ENCODE data around the gene CDK6. TPM values are rescaled to one million over a fixed set of nuclear protein-coding genes. Genes with fewer than 3 reads are reported as not detected.

Gene CDK6
- total and polyA plus RNA-seq, 2 of the 8 experiments (the other 6 are each of a cell fraction or from before 2014, with no cell fraction given): 5.9 to 18.9 TPM

DNA sequence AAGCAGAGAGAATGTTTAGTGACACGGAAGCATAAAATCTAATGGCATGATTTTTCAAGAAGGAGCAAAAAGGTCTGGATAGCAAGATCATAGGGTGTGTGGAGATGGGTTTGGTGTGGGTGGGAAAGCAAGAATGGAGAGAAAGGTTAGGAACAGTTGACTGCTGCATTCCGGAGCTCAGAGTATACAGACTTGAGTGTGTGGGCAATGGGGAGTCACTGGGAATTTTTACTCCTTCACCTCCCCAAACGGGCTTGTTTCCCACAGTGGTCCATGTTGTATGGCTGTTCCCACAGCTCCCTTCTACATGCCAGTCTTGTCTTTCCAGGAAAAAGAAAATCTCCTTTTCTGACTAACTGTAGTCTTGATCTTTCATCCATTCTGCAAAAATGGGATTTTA is 122.1 kb downstream of the CDK6 start:
- H3K9me3 ChIP-seq (ENCODE audit: insufficient read depth in 2 of 2, low read depth in 1 of 2, low read length in 1 of 2): no peaks in the 10 kb centered on the region
- no peaks in the 10 kb centered on the region for H3K79me1 ChIP-seq (ENCODE audit: low read depth, low read length)
- H2BK20ac ChIP-seq (ENCODE audit: low read length): no peak overlapping the region
- no peak overlapping the region for H2AK5ac ChIP-seq (ENCODE audit: low read depth, low read length)
- no peak overlapping the region for H3K4ac ChIP-seq (replicated peaks; ENCODE audit: insufficient read length, low read depth, low read length)
- CTCF ChIA-PET (ENCODE audit: partially characterized antibody): interaction anchor here (0.7 to 1.8 kb wide), 3 partner anchors 13 to 118 kb away, joined by 3 to 4 read pairs (median 3); no protein-coding TSS in a partner anchor
- POLR2A ChIA-PET (ENCODE audit: partially characterized antibody): interaction anchor here (1.2 to 2.4 kb wide), 2 partner anchors 10 to 14 kb away, joined by 3 to 6 read pairs; no protein-coding TSS in a partner anchor
- no peaks in the 10 kb centered on the region for H3K36me3 ChIP-seq (ENCODE audit: control insufficient read depth in 2 of 4, insufficient read depth in 4 of 4, low read length in 3 of 4)
- H4K91ac ChIP-seq (replicated peaks; ENCODE audit: insufficient read length, low read length): no peak overlapping the region
- H3K23me2 ChIP-seq (ENCODE audit: low read depth, low read length): no peaks in the 10 kb centered on the region; the same call in 1 of the 2 replicates
- H4K20me1 ChIP-seq (replicated peaks in 1 of 2; ENCODE audit: control insufficient read depth in 1 of 2, insufficient read depth in 2 of 2, low read length in 2 of 2): no peaks in the 10 kb centered on the region
- no peaks in the 10 kb centered on the region for H3K4me1 ChIP-seq (replicated peaks in 1 of 4; ENCODE audit: control insufficient read depth in 3 of 4, insufficient read depth in 4 of 4, low read length in 3 of 4)
- H3K4me3 ChIP-seq (ENCODE audit: extremely low read depth in 1 of 4, insufficient read depth in 2 of 4, low read depth in 3 of 4, low read length in 4 of 4): no peak overlapping the region
- H2AFZ ChIP-seq (ENCODE audit: low read length): no peak overlapping the region
- H3K56ac ChIP-seq (replicated peaks; ENCODE audit: insufficient read length, low read depth, low read length): no peak overlapping the region
- H3K14ac ChIP-seq (ENCODE audit: insufficient read length): no peak overlapping the region
- WGBS, 2 experiments (ENCODE audit: extremely low coverage in 1 of 2, insufficient coverage in 1 of 2, insufficient read length in 1 of 2, insufficient replicate concordance in 2 of 2, low coverage in 1 of 2, low lambda C conversion rate in 2 of 2, missing lambda C conversion rate in 1 of 2): 90% methylated on average over 3 of the region's 3 CpGs; no CpG with 5 or more reads in 1 of the 2 experiments
- no peak overlapping the region for H3K4me2 ChIP-seq (ENCODE audit: insufficient read depth in 1 of 2, low read depth in 2 of 2, low read length in 2 of 2)
- H3K18ac ChIP-seq (ENCODE audit: extremely low read depth, low read length): no peak overlapping the region
- H3K79me2 ChIP-seq (ENCODE audit: control insufficient read depth in 1 of 2, insufficient read depth in 2 of 2, low read length in 2 of 2): no peaks in the 10 kb centered on the region
- no peak overlapping the region; the same call in 1 of the 2 replicates for H2BK15ac ChIP-seq (ENCODE audit: low read length)
- FAIRE-seq (no peak), DNase-seq (ENCODE audit: low read depth in 1 of 2, low spot score in 2 of 2) (no peak)
- no peak overlapping the region for H4K5ac ChIP-seq (ENCODE audit: insufficient read length, low read depth, low read length)
- H3K27me3 ChIP-seq (replicated peaks in 1 of 4; ENCODE audit: control insufficient read depth in 3 of 4, extremely low read depth in 1 of 4, insufficient read depth in 3 of 4, low read length in 3 of 4): no peaks in the 10 kb centered on the region; a peak in 1 of 7 replicates
- H2BK120ac ChIP-seq (replicated peaks; ENCODE audit: low read depth, low read length): no peak overlapping the region
- no peak overlapping the region for H4K8ac ChIP-seq (ENCODE audit: extremely low read depth, insufficient read depth, low read length)
- no peak overlapping the region for H2BK12ac ChIP-seq (ENCODE audit: low read depth, low read length)
- H3K27ac ChIP-seq (ENCODE audit: low read depth, low read length): no peak overlapping the region
- no peak overlapping the region for H3K23ac ChIP-seq (ENCODE audit: insufficient read length)
- H3K9ac ChIP-seq (replicated peaks in 1 of 4; ENCODE audit: extremely low read depth in 1 of 4, low read depth in 3 of 4, low read length in 3 of 4): no peak overlapping the region; a peak in 1 of 7 replicates
- no peak overlapping the region for H2BK5ac ChIP-seq (ENCODE audit: low read depth, low read length)
- no peak for TF ChIP-seq HDAC2 (IDR thresholded peaks at IDR 0.05; ENCODE audit: borderline replicate concordance in 1 of 2, low read depth in 2 of 2, low read length in 2 of 2)
- TF ChIP-seq EZH2 (IDR thresholded peaks at IDR 0.05; ENCODE audit: low read depth, low read length, severe bottlenecking): no peak
- no peak for TF ChIP-seq SUZ12 (IDR thresholded peaks at IDR 0.05; ENCODE audit: low read length)
- no peak for TF ChIP-seq JUN (IDR thresholded peaks at IDR 0.05; ENCODE audit: low read depth, low read length)
- TF ChIP-seq JUND (IDR thresholded peaks at IDR 0.05; ENCODE audit: low read length): no peak
- TF ChIP-seq FOSL1 (IDR thresholded peaks at IDR 0.05; ENCODE audit: insufficient read depth, low read depth, low read length): no peak
- TF ChIP-seq CREB1 (IDR thresholded peaks at IDR 0.05): no peak
- no peak for TF ChIP-seq CBX5 (IDR thresholded peaks at IDR 0.05; ENCODE audit: low read depth, low read length)
- TF ChIP-seq EP300 (IDR thresholded peaks at IDR 0.05; ENCODE audit: borderline replicate concordance in 1 of 2, low read depth in 2 of 2, low read length in 2 of 2): no peak
- TF ChIP-seq CEBPB (IDR thresholded peaks at IDR 0.05; ENCODE audit: low read depth, low read length): no peak
- TF ChIP-seq HDAC6 (IDR thresholded peaks at IDR 0.05; ENCODE audit: low read depth, low read length): no peak
- no peak for TF ChIP-seq TAF1 (IDR thresholded peaks at IDR 0.05; ENCODE audit: low read depth, low read length)
- TF ChIP-seq PHF8 (conservative IDR thresholded peaks at IDR 0.05; ENCODE audit: low read depth, low read length): no peak
- TF ChIP-seq ASH2L (IDR thresholded peaks at IDR 0.05; ENCODE audit: low read length): no peak
- TF ChIP-seq SRF (IDR thresholded peaks at IDR 0.05; ENCODE audit: low read depth, low read length): no peak

Data from H1 (cell line).